Upper lobe of right lung (tissue), 1 donor: ENCODE data around the gene C18orf63. TPM values are rescaled to one million over a fixed set of nuclear protein-coding genes. Genes with fewer than 3 reads are reported as not detected.
"Not testable (repeated sequence)": the region's sequence is repeated elsewhere in the genome, so short reads cannot be mapped to it uniquely, and the experiment has no call there.

ENCODE experiments used
- ATAC-seq: fragments of 200-7000 bp; cut with Tn5 transposase; one replicate; pipeline ENCODE4 v1.9.1; 2020; ENCODE audit warnings: mild to moderate bottlenecking, moderate library complexity
- DNase-seq: peaks from one replicate; pipeline ENCODE4 v3.0.0-alpha.2; 2020
- H3K27ac ChIP-seq: fragments of 200-600 bp; one replicate; pipeline ENCODE4 v1.8.0; 2022
- H3K27me3 ChIP-seq: fragments of 200-600 bp; one replicate; pipeline ENCODE4 v1.8.0; 2022; ENCODE audit warnings: mild to moderate bottlenecking
- H3K36me3 ChIP-seq: fragments of 200-600 bp; one replicate; pipeline ENCODE4 v1.8.0; 2022
- H3K4me1 ChIP-seq: fragments of 200-600 bp; one replicate; pipeline ENCODE4 v1.8.0; 2022
- H3K4me3 ChIP-seq: fragments of 200-600 bp; one replicate; pipeline ENCODE4 v1.8.0; 2022; ENCODE audit warnings: mild to moderate bottlenecking
- H3K9me3 ChIP-seq: fragments of 200-600 bp; one replicate; pipeline ENCODE4 v1.8.0; 2022
- CTCF ChIP-seq: fragments of 200-600 bp; IDR thresholded peaks from one replicate; pipeline ENCODE4 v1.8.0; 2022; ENCODE audit warnings: antibody characterized with exemption
- intact Hi-C: fragments of 100-400 bp; cut with DNase I; formaldehyde crosslinking; loops from one replicate; pipeline ENCODE4 v1.11.0; 2022
- total RNA-seq: library from RNA; stranded (reverse); fragmentation: NEBNext Ultra II Directional; extraction: Animal tissue kit (Norgen Biotek cat#: 25700); gene quantifications from one replicate; pipeline ENCODE4 v1.2.1, GENCODE V29; 2021
- donor health status: DM: no; HTN: yes; CAD: no; lungs with severe emphysema.

C18orf63 gene
- total RNA-seq, 1 donor from 2014 or later, result 0.17 TPM

GRCh38 chr18:74284191-74284979 is 31.3 kb upstream of the C18orf63 start:
- peaks cover under 1% of the 10 kb centered on the region for H3K36me3 ChIP-seq
- intact Hi-C loops, result no loop called here
- no peak for ATAC-seq
- H3K9me3 ChIP-seq, result no peaks in the 10 kb centered on the region
- peaks cover 68% of the 10 kb centered on the region for H3K4me1 ChIP-seq
- peak overlapping the region; percentile 14 for H3K4me3 ChIP-seq
- no peak for TF ChIP-seq CTCF
- H3K27me3 ChIP-seq, result no peaks in the 10 kb centered on the region
- no peak for DNase-seq
- peak overlapping the region; percentile 85 for H3K27ac ChIP-seq

- DNase-seq, result no peak
- intact Hi-C loops, result no loop called here
- peak overlapping the region; percentile 14 for H3K4me3 ChIP-seq
These were observed 30.7 kb upstream of the C18orf63 start for GRCh38 chr18:74284980-74285355.

GRCh38 chr18:74285583-74285982 is 30.1 kb upstream of the C18orf63 start:
- H3K27me3 ChIP-seq, H3K4me3 ChIP-seq, intact Hi-C loops, ATAC-seq, H3K9me3 ChIP-seq, H3K36me3 ChIP-seq, DNase-seq: not testable (repeated sequence)
- peak overlapping the region; percentile 85 for H3K27ac ChIP-seq
- H3K4me1 ChIP-seq, result peaks cover 70% of the 10 kb centered on the region

More at GRCh38 chr18:74284980-74285355, 30.7 kb upstream of the C18orf63 start:
- peaks cover 68% of the 10 kb centered on the region for H3K4me1 ChIP-seq
- no peak for TF ChIP-seq CTCF
- peak; percentile 4 for ATAC-seq
- H3K27me3 ChIP-seq, result no peaks in the 10 kb centered on the region
- H3K9me3 ChIP-seq, result no peaks in the 10 kb centered on the region
- peak overlapping the region; percentile 85 for H3K27ac ChIP-seq
- H3K36me3 ChIP-seq, result no peaks in the 10 kb centered on the region

GRCh38 chr18:74286106-74286855 is 29.4 kb upstream of the C18orf63 start:
- ATAC-seq (no peak), DNase-seq (no peak)
- no peak for TF ChIP-seq CTCF
- Histone ChIP-seq H3K36me3 (no peaks in the 10 kb centered on the region), H3K4me3 (peak overlapping the region; percentile 89), H3K27me3 (no peaks in the 10 kb centered on the region), H3K27ac (peak overlapping the region; percentile 85), H3K4me1 (peaks cover 72% of the 10 kb centered on the region), H3K9me3 (no peaks in the 10 kb centered on the region)
- intact Hi-C loops, result no loop called here

GRCh38 chr18:74286856-74287255 is 28.8 kb upstream of the C18orf63 start:
- H3K4me3 ChIP-seq, result peak overlapping the region; percentile 89
- DNase-seq, result no peak
- intact Hi-C loops, result no loop called here
- H3K4me1 ChIP-seq, result peaks cover 66% of the 10 kb centered on the region
- no peak for ATAC-seq
- no peaks in the 10 kb centered on the region for H3K9me3 ChIP-seq
- no peaks in the 10 kb centered on the region for H3K36me3 ChIP-seq
- no peaks in the 10 kb centered on the region for H3K27me3 ChIP-seq
- H3K27ac ChIP-seq, result peak overlapping the region; percentile 85
- no peak for TF ChIP-seq CTCF

- no peak for TF ChIP-seq CTCF
- ATAC-seq, result no peak
- Histone ChIP-seq H3K9me3 (no peaks in the 10 kb centered on the region), H3K27ac (peak overlapping the region; percentile 85), H3K4me1 (peaks cover 62% of the 10 kb centered on the region), H3K4me3 (peak overlapping the region; percentile 89), H3K27me3 (no peaks in the 10 kb centered on the region), H3K36me3 (no peaks in the 10 kb centered on the region)
- intact Hi-C loops, result no loop called here
- DNase-seq, result no peak
These were observed 27.6 kb upstream of the C18orf63 start for GRCh38 chr18:74288041-74288440.
